ENCODE data around the gene MTMR3. TPM values are rescaled to one million over a fixed set of nuclear protein-coding genes. Genes with fewer than 3 reads are reported as not detected.

Gene MTMR3
- total and polyA plus RNA-seq, 11 donors, result 9.6 to 44.8 (median 34.6) TPM

DNA sequence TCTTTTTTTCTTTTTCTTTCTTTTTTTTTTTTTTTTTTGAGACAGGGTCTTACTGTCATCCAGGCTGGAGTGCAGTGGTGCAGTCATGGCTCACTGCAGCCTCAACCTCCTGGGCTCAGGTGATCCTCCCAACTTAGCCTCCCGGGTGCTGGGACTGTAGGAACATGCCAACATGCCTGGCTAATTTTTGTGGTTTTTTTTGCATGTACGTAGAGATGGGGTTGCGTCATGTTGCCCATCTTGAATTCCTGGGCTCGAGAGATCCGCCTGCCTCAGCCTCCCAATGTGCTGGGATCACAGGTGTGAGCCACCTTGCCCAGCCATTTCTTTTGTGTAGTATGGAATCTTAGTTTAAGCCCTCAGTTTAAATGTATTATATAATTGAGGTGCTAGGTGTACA lies 20.4 kb downstream of the MTMR3 start:
- no peaks in the 10 kb centered on the region for H3K27me3 ChIP-seq
- ATAC-seq (no peak), DNase-seq (no peak)
- H3K4me3 ChIP-seq, result no peak overlapping the region
- H3K27ac ChIP-seq, result no peak overlapping the region
- peaks cover 0 to 59% (median 23%) of the 10 kb centered on the region in 12 donors for H3K4me1 ChIP-seq
- no peak for TF ChIP-seq POLR2A (IDR thresholded peaks at IDR 0.05)
- TF ChIP-seq, protein P1, sequence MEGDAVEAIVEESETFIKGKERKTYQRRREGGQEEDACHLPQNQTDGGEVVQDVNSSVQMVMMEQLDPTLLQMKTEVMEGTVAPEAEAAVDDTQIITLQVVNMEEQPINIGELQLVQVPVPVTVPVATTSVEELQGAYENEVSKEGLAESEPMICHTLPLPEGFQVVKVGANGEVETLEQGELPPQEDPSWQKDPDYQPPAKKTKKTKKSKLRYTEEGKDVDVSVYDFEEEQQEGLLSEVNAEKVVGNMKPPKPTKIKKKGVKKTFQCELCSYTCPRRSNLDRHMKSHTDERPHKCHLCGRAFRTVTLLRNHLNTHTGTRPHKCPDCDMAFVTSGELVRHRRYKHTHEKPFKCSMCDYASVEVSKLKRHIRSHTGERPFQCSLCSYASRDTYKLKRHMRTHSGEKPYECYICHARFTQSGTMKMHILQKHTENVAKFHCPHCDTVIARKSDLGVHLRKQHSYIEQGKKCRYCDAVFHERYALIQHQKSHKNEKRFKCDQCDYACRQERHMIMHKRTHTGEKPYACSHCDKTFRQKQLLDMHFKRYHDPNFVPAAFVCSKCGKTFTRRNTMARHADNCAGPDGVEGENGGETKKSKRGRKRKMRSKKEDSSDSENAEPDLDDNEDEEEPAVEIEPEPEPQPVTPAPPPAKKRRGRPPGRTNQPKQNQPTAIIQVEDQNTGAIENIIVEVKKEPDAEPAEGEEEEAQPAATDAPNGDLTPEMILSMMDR (IDR thresholded peaks at IDR 0.05), result no peak
- intact Hi-C loops (cut with DNase I), result no loop called here
- 94 to 98% (median 97%) methylated on average over 5 of the region's 5 CpGs for WGBS, 4 donors
- H3K36me3 ChIP-seq, result no peaks in the 10 kb centered on the region
- no peaks in the 10 kb centered on the region for H3K9me3 ChIP-seq

DNA sequence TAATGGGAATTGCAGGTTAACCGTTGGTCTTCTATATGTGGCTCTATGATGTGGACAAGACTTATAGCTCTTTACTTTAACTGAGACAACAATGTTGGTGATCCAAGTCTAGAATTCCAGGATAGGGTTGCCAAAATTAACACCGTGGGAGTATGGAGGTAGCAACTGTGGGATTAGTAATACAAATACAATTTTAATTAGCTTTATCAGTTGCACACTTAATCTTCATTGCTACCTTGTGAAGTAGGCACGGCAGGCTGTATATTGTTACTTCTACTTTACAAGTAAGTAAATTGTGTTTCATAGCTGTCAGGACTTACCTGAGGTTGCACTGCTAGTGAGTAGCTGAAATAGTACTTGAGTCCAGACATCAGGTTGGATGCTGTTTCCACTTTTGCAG lies 21.0 kb downstream of the MTMR3 start:
- no peak for DNase-seq
- H3K9me3 ChIP-seq, result no peaks in the 10 kb centered on the region
- no peak for TF ChIP-seq POLR2A (IDR thresholded peaks at IDR 0.05)
- no peak overlapping the region for H3K4me3 ChIP-seq
- no peak overlapping the region for H3K27ac ChIP-seq
- H3K4me1 ChIP-seq, result peaks cover 0 to 63% (median 26%) of the 10 kb centered on the region in 12 donors
- WGBS, 4 donors, result 58 to 70% (median 62%) methylated on average over 3 of the region's 3 CpGs
- intact Hi-C loops (cut with DNase I), result no loop called here
- no peaks in the 10 kb centered on the region for H3K27me3 ChIP-seq
- no peaks in the 10 kb centered on the region for H3K36me3 ChIP-seq
- ATAC-seq, result no peak

DNA sequence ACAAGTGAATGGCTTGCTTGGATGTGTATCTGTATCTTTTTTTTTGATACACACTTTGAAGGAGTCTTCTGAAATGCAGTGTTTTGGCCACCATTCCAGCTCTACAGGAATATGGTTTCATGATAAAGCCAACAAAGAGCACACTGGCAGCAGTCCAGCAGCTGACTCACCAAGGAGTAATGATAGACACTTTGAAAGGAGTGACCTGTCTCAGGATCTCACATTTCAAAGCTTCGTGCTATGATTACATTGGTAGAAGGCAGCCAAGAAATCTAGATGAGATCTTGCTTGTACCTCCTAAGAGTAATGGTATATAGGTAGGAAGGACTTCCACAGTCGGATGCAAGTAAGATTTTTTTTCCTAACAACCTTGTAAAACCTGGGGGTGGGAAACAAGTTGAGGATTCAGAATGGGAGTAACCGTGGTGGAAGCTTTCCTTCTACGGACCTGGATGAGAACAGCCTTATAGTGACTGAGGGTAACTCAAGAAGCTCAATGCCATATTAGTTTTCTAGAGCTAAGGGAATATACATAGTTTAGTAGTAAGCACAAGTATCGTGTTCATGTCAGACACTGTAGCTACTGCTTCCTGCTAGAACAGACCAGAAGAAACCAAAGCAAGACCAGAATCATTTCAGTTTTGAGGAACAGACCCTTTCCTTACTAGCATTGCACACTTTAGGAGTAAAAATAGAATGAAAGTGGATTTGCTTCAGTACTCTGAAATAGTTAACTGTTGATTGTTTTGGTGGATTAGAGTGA lies 25.0 kb downstream of the MTMR3 start:
- no peaks in the 10 kb centered on the region for H3K27me3 ChIP-seq
- intact Hi-C loops (cut with DNase I), result no loop called here
- no peak for TF ChIP-seq POLR2A (IDR thresholded peaks at IDR 0.05)
- TF ChIP-seq, protein P1 (IDR thresholded peaks at IDR 0.05), result no peak
- peak; percentile 44 to 79 (median 72) for ATAC-seq
- 25 to 42% (median 34%) methylated on average over 5 of the region's 5 CpGs for WGBS, 4 donors
- no peaks in the 10 kb centered on the region for H3K9me3 ChIP-seq
- H3K36me3 ChIP-seq, result no peaks in the 10 kb centered on the region
- no peak overlapping the region for H3K4me3 ChIP-seq
- DNase-seq, result peak; percentile 71 to 85 (median 73)
- peaks cover 3 to 79% (median 48%) of the 10 kb centered on the region in 12 donors for H3K4me1 ChIP-seq
- H3K27ac ChIP-seq, result peak overlapping the region in 8 of 12 donors; percentile 3 to 44 (median 22)

DNA sequence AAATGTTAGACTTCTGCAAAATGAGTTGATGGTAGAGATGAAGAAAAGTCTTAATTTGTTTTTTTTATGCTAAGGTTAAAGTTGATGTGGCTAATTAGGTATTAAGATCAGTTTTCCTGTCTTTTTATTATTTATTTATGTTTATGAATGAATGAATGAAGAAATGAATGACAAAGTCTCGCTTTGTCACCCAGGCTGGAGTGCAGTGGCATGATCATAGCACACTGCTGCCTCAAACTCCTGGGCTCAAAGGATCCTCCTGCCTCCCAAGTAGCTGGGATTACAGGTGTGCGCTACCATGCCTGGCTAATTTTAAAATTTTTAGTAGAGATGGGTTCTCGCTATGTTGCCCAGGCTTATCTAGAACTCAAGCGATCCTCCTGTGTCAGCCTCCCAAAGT lies 29.2 kb downstream of the MTMR3 start:
- peak overlapping the region in 7 of 12 donors; percentile 9 to 70 (median 38) for H3K27ac ChIP-seq
- no peaks in the 10 kb centered on the region for H3K36me3 ChIP-seq
- no peak for ATAC-seq
- H3K4me1 ChIP-seq, result peaks cover 9 to 87% (median 65%) of the 10 kb centered on the region in 12 donors
- intact Hi-C loops (cut with DNase I), result no loop called here
- no peaks in the 10 kb centered on the region for H3K27me3 ChIP-seq
- DNase-seq, result no peak
- TF ChIP-seq POLR2A (IDR thresholded peaks at IDR 0.05), result no peak
- TF ChIP-seq, protein P1 (IDR thresholded peaks at IDR 0.05), result no peak
- 77 to 86% (median 80%) methylated on average over 4 of the region's 4 CpGs for WGBS, 4 donors
- H3K9me3 ChIP-seq, result no peaks in the 10 kb centered on the region
- H3K4me3 ChIP-seq, result no peak overlapping the region
